HL-60/S4 treated with retinoic acid at 250 ng/mL for 4 days and 3 days (cell line): ENCODE data around the gene DHX16.

Experiments used
- in situ Hi-C: fragments of 300-500 bp; cut with MboI; formaldehyde crosslinking; loops from 2 replicates; pipeline ENCODE4 v1.7.0; 2022; ENCODE audit warnings: low sequenced_read_pairs

The DHX16 gene

DNA sequence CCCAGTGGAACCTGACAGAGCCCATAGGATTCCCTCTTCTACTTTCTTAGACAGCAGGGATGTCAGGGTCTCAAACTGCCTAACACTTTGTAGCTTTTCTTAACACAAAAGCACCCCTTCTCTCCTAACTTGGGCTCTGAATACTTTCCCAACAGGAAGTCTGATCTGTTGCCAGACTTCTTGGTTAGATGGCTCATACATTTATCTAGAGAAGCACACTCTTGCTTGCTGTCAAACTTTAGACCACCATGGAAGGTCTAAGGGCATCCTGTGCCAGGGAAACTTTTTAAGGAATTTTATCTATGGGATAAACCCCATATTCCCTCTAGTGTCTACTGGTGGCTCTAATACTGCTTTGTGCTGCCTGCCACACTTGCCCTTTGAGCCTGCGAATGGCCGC, 29.1 kb downstream of the DHX16 start:
- in situ Hi-C loops = no loop called here

DNA sequence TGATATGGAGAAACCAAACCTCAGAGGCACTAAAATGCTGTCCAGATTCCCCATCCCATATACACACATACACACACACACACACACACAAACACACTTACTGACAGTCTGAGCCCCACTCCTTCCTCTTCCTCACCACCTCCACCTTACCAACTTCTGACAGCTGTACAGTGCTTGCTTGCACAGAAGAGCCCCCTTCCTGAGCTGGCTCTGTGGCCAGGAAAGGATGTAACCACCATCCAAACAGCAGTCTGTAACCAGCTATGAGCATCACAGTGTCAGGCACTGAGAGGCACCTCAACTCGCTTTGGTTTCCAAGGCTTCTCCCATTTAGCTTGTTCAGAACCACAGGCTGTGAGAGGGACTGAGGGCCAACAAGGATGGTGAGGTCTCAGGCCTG, 31.8 kb downstream of the DHX16 start:
- in situ Hi-C loops = no loop called here

DNA sequence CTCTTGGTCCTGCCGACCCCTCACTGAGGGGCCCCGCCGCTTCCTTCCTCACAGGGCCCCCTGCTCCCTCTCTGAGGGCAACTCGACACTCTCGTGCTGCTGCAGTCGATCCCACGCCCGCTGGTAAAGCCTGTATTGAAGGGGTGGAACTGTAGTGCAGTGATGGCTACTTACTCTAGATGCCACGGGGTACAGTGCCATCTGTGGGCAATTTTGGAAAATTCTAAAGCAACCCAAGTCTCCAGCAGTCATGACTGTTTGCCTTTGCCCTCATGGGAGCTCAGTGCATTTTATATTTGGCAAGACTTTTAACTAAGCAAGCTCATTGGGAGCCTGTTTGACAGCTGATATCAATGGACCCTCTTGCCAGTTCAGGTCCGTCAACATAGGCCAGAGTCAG, 32.3 kb downstream of the DHX16 start:
- in situ Hi-C loops = no loop called here

DNA sequence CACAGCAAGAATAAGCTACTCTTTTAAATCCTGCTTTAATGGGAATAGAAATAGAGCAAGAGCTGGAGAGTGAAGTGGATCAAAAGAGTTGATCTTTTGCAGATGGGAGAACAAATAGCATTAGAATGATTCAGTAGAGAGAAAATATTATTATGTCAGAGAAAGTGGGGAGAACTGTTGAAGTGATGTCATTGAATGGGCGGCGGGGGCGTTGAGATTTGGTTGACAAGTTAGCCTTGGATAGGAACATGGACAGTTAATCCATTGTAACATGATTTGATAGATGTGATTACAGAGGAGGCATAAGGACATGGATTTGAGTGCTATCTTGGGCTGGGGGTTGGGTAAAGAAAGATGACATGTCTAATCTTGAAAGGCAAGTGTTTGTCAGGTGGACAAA, 37.0 kb downstream of the DHX16 start:
- in situ Hi-C loops = no loop called here

DNA sequence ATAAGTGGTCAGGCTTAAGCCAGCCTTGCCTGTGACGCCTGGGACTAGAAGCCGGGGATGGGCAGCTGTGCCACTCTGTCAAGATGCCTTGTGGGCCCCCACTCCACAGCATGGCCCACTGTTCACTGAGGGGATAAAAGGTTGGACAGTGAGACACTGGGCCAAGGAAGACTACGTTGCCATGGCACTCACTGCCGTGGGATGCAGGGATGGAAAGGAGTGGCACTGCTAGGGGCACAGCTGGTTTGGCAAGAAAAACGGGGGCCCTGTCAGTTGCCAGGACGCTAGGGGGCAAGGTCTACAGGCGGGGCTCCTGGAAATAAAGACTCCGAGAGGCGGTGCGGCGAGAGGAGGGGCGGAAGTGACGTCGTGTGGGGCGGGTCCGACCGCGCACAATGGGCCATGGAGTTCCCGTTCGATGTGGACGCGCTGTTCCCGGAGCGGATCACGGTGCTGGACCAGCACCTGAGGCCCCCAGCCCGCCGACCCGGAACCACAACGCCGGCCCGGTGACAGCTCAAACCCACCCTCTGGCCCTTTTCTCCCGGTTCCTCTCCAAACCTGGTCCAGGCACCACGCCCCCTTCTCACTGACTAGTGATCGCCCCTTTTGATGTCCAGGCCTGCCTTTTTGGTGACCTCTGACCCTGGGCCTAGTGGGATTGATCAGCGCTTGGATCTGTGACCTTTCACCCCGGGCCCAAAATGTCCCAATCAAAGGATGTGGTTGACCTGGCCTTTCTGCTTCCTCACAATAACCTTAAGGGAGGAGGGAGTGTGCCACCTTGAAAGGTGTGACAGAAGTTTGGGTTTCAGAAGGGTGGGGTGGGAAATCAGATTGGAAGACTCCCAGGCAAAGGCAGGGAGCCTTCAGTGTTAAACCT, 46.1 kb downstream of the DHX16 start, which contains the start of gene ATAT1:
TSS of gene ATAT1 (plus strand) at position 391 of the 883 bp plus-strand sequence.
- in situ Hi-C loops = no loop called here

DNA sequence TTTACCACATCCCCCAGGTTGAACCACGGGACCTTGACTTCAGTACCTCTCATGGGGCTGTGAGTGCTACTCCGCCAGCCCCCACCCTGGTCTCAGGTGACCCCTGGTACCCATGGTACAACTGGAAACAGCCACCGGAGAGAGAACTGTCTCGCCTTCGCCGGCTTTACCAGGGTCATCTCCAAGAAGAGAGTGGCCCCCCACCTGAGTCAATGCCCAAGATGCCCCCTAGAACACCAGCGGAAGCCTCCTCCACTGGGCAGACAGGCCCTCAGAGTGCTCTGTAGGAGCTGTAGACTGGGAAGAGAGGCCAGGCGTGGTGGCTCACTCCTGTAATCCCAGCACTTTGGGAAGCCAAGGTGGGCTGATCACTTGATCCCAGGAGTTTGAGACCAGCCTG, 47.3 kb downstream of the DHX16 start:
- in situ Hi-C loops = no loop called here

DNA sequence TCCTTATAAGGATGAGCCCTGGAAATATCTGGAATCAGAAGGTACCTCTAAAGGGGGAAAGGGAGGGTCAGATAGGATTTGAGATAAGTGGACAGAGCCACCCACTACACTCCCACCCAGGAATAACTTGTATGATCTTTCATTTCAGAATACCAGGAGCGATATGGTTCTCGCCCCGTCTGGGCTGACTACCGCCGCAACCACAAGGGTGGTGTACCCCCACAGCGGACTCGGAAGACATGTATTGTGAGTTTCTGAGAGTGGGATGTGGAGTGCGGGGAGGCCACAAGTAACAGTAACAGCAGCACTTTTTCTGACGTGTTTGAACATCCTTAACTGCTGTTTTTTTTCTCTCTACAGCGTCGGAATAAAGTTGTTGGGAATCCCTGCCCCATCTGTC, 53.2 kb downstream of the DHX16 start:
- in situ Hi-C loops = no loop called here

DNA sequence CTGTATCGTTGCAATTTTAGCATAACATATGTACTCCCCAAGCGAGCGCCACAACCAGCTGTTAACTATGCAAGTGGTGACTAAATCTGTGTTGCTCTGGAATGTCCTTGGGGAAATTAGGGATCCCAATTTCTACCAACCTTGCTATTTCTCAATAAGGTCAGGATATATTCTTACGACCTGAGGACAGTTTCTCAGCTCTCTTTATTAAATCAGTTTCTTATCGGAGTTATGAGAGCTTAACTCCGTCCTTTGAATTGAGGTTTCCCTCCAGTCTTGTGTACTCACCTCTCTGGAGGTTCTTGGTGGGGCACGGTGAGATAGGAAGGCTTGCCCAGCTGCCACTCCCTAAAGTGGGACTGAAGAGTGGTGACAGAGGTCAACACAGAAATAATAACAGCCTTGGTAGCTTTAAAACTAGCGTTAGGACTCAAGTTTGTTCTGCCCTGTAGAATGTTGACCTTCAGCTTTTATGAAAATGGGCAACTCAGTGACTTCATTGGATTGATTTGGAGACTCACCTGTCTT, 54.5 kb downstream of the DHX16 start:
- in situ Hi-C loops = no loop called here

DNA sequence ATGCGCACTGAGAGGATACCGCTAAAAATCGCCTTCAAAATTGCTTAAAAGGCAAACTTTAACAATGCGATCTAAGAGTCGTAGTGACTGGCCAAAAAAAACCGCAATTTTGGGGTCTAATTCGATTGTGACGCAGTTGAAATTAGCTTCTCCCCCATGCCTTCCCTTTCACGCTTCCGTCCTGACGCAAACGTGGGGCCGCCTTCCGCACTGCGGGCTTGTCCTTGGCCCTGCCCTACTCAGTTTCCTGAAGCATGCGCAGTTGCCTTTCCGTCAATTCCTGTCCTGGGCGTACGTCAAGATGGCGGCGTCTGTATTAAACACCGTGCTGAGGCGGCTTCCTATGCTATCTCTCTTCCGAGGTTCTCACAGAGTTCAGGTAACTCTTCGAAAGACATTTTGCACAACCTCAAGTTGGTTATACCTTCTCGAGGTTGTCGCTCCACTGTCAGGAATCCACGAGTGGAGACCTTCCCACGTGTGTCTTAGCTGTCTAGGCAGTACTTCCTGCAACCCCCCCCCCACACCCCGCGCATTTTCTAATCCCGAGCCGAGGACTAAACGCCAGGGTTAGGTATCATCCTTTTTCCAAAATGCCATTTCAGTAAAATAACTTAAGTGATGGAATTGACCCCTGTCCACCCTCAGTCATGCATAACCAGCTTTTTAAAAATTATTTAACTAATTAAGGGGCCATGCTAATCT, 55.1 kb downstream of the DHX16 start, which contains the start of gene MRPS18B:
TSS of gene MRPS18B (plus strand) at position 276 of the 705 bp plus-strand sequence. CDS start at position 302, 26 bp downstream.
- in situ Hi-C loops = no loop called here

DNA sequence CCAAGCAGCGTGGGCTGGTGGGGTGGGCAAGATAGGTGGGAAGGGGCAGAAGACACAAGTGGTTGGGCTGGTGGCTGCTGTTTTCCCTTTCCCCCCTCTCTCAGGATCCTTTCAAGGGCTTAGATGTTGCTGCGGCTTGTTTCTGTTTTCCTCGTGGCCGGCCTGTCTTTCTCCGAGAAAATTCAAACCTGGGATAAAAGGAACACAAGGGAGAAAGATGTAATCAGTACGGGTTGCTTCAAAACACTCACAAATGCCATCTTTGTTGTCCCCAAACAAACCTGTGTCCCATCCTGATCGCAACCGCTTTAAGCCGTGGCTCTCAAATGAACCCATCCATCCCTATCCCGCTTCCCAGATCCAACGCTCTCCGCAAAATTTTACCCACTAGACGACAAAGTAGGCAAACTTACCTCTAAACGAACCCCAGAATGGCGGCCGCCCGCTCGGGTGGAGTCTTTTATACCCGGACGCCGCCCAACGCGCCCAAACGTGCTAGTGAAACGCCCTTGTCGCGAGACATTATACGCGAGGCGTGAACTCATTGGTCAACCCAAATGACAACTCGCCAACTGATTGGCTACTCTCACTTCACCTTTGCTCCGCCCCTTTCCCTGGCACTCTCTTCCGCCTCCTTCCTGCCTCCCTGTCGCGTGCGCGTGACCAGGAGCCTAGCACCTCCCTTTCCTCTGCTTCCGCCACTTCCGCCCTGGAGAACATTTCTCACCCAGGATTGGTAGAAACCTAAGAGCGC, 55.8 kb downstream of the DHX16 start, which contains the start of gene PPP1R10:
TSS of gene PPP1R10 (minus strand) at position 433 of the 754 bp plus-strand sequence. CDS start 7,299 bp downstream, outside the sequence.
- in situ Hi-C loops = no loop called here

DNA sequence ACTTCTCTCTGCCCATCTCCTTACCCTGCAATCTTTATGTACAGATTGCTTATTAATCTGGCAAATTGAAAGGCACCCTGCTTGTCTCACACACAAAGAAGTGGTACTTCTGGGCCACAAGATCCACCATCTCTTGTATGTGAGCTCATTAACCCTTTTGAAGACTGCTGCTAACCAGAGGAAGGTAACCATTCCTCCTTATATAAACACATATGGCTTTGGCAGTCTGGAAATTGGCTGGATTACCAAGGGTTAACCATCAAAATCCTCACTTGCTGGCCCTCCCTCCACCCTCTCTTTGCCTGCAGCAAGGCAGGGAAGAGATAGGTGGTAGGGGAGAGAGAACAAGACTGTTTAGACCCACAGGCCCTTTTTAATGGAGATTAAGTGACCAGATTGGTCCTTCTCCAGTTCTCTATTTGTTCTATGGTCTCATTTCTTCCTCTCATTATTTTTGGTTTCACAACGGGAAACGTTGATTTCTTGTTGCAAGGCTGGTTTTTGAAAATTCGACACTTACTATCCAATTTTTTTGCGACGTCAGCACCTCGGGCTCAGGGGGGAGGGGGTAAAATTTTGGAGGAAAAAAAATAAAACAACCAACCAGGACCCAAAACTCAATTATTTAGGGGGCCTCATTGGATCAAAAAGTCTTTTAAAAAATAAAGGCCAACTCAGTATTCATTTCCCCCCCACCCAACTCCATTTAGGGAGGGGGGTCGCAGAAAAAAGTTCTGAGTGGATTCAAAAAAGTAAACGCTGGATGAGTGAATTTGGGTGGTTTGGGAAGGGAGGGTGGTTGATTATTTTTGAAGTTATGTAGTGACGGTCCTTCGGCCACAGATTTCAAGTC, 56.6 kb downstream of the DHX16 start:
- in situ Hi-C loops = no loop called here

DNA sequence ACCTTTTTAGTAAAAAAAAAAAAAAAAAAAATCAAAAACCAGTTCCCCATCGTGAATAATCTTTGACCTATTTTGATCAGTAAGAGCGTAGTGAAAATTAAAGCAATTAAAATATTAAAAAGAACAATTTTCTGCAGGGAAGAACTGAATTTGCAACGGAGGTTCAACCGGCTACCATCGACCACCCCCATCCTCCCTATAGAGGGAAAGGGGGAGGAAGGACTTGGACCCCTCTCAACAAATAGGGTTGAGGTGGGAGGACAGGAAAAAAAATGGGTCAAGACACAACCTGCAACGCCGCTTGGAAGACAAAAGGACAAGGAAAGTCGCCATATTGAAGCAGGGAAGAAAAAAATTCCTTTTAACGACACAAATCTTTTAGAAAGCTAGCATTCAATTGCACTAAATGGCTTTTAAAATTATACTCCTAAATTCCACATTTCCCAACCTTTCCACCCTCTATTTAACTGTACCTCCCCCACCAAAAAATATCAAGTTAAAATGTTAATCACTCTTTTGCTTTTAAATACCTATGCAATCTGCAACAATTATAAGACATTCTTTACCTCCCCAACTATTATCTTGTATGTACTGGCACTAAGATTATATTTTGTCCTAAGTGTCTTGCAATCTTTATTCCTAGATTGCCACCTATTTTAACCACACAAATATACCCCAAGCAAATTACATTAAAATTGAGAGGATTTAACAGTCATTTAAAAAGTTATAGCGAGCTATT, 57.4 kb downstream of the DHX16 start:
- in situ Hi-C loops = no loop called here

DNA sequence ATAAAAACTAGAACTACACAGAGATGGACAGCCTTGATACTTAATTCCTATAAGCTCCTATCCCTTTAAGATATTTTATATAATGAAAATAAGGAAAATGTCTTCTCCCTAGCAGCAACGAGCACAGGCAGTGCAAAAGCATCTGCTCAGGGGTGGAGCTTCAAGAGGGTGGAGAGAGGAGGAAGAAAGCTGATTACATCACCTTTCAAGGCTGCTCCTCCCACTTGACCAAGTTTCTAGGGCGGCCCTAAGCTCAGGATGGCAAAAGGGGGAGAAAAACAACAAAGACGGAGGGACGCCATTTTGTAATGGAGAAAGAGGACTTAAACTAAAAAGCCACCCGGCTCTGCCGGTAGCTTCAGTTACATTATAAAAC, 58.0 kb downstream of the DHX16 start:
- in situ Hi-C loops = no loop called here

DNA sequence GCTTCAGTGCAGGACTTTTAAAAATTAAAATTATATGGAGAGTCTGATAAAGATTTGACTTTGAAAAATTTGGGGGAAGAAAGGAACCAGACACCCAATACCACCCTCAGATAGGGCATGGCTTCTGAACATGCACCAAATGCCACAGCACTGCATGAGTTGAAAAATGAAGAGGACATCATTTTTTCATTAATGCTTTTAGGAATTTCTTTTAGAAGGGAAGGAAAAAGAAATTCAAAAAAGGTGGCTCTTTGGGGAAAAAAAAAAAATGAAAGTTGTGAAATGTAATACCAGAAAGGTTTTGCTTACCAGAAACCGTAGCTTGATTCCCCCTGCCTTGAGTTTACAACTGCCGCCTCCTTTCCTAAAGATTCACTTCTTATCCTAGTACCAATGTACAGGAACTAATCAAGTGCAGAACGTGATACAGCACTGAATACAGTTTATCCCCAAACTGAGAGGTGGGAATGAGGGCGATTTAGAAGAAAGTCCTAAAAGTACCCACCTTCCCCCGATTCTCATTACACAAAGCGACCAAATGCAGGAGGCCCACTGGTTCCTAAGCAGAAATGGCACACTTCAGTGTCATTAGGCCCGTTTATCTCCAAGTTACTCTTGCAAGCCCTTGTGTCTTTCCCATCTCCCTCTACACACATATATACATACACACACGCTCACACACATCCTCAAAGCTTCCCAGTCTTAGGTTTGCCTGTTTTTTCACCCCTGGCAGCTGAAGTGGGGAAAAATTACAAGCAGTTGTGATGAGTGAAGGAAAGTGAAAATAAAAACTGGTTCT, 58.6 kb downstream of the DHX16 start:
- in situ Hi-C loops = no loop called here

DNA sequence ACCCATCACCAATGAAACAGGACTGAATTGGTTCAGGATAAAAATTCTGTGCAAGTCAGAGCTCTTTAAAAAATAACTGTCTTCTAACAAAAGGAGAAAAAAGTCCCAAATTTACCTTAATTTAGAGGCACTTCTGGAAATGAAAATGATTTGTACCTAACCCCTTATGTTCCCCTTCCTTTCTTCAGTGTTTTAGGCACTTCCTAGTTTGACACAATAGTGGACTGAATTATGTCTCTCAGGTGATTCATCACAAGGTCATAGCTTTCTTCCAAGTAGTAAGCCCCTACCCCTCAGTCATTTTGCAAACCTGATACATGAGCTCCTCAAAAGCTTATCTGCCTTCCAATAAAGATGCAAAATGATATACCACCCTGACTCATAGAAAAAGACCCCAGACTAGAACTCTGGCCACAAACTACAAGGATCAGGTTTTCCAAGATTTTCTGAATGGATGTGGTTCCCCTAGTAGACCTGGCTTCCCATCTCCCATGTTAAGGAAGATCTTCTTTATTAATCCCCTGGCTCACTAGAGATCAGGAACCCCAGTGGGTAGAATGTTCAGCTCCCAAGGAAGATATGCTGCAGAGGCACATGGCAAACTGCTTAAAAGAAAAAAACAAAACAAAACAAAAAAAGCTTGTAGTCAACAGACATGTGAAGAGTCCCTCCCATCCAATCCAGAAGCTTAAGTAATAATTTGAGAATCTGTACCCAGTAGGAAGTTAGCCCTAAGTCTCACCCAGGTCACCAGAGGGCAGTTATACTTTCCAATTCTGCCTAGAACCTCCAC, 59.4 kb downstream of the DHX16 start:
- in situ Hi-C loops = no loop called here

DNA sequence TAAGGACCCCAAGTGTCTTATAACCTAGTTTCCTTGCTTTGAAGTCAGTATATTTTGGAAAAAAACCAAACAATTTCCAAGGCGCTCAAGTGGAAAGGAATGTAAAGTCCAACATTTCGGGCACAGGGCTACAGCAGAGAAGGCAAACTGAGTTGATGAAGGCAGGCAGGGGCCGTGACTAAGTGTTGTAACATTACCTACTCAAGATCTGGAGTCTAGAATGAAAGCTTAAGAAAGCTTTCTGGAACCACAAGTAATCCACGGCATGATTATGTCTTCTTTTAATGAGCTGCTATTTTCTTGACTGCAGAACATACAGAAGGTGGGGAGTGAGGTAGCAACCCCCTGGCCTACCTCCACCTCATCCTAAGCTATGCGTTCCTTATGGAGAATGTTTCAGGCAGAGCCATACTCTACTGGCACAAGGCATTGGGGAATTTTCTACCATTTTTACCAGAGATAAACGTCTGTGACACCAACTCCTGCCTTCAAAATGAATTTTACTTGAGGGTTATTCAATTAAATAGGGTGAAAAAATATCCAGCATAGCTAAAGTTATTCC, 60.0 kb downstream of the DHX16 start:
- in situ Hi-C loops = no loop called here

DNA sequence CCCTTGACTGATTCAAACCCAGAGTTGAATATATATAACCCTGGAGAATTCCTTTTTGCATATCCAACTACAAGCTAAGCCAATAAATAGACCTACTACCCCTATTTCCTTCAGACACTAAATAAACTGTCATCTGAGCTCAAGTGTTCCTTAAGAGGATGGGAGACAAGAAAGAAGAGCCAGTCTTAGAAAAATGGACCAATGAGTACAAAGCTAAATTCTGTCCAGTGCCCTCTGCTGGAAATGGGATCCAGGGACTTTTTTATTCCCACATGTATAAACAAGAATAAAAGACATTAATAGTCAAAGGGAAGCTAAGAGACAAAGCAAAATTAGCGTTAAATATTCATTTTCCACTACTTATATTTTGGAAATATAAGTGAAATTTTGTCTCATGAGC, 60.6 kb downstream of the DHX16 start:
- in situ Hi-C loops = no loop called here

DNA sequence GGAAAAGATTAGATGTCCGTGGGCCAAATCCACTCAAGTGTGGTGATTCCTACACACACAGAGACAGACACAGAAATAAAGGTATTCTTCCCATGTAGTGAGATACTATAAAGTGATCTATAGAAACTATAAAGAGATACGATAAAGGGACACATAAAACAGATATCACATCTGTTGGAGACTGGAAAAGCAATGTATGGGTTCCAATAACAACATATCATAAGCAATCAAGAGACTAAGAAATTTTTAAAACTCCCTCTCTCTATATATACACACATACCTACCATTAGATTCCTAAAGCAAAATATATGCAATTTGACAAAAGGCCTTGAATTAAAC, 61.0 kb downstream of the DHX16 start:
- in situ Hi-C loops = no loop called here
